B cell (primary cell): Measurements from ENCODE around the gene IL17RE. TPM values are rescaled to one million over a fixed set of nuclear protein-coding genes. Genes with fewer than 3 reads are reported as not detected.
"Not testable (repeated sequence)": the region's sequence is repeated elsewhere in the genome, so short reads cannot be mapped to it uniquely, and the experiment has no call there.

Source experiments
- ATAC-seq: fragments of 200-7000 bp; cut with Tn5 transposase; one replicate; pipeline ENCODE4 v1.10.0; 2021; ENCODE audit warnings: low read depth, mild to moderate bottlenecking, moderate number of reproducible peaks, moderate library complexity
- CTCF ChIA-PET: fragments of 350-600 bp; sonication (Branson Sonifier 250); formaldehyde crosslinking; loops from one replicate; lab custom pipeline; 2021; ENCODE audit warnings: antibody characterized with exemption, inconsistent platforms; lab: Charles Lee
- POLR2A ChIA-PET: fragments of 350-600 bp; sonication (Branson Sonifier 250); formaldehyde crosslinking; loops from one replicate; lab custom pipeline; 2021; ENCODE audit warnings: antibody characterized with exemption; lab: Charles Lee
- DNase-seq: peaks from one replicate; pipeline ENCODE4 v3.0.0; 2013
- H2AFZ ChIP-seq: 2 replicates; pipeline ENCODE4 v1.6.1; 2012; ENCODE audit warnings: mild to moderate bottlenecking, low read depth, low read length; ENCODE audit not compliant: insufficient read depth, poor library complexity, severe bottlenecking
- H3K27ac ChIP-seq, 2 donors: 1 replicate in 1 of 2; 2 replicates in 1 of 2; pipeline ENCODE4 v1.5.1; 2012 to 2013; ENCODE audit warnings: low read length in 2 of 2, mild to moderate bottlenecking in 2 of 2, moderate library complexity in 1 of 2
- H3K27me3 ChIP-seq, 4 experiments: fragments of 200-600 bp in 1 of 4; sonication (generic) in 1 of 4; replicated peaks in 1 of 4; 1 replicate in 2 of 4; 2 replicates in 2 of 4; pipeline versions ENCODE4 v1.6.1 to v1.7.0; 2013 to 2016; ENCODE audit warnings: low read length in 3 of 4, mild to moderate bottlenecking in 2 of 4, mixed read lengths in 1 of 4, moderate library complexity in 1 of 4; ENCODE audit not compliant: insufficient read depth in 4 of 4, control insufficient read depth in 3 of 4; ENCODE audit errors: control extremely low read depth in 1 of 4
- H3K36me3 ChIP-seq, 2 experiments: replicated peaks in 1 of 2; 1 replicate in 1 of 2; 2 replicates in 1 of 2; pipeline versions ENCODE4 v1.6.1 to v1.7.1; 2013; ENCODE audit warnings: low read length in 1 of 2; ENCODE audit not compliant: insufficient read depth in 2 of 2, control insufficient read depth in 1 of 2; ENCODE audit errors: control extremely low read depth in 1 of 2, extremely low read depth in 1 of 2
- H3K4me1 ChIP-seq, 2 donors: fragments of 200-600 bp in 1 of 2; sonication (generic) in 1 of 2; 1 replicate in 1 of 2; 2 replicates in 1 of 2; pipeline versions ENCODE4 v1.5.1 to v1.6.1; 2013 to 2017; ENCODE audit warnings: low read length in 2 of 2; ENCODE audit not compliant: control insufficient read depth in 2 of 2, insufficient read depth in 2 of 2
- H3K4me2 ChIP-seq: replicated peaks from 2 replicates; pipeline ENCODE3; 2012; ENCODE audit warnings: mild to moderate bottlenecking, low read depth, low read length; ENCODE audit not compliant: poor library complexity, severe bottlenecking
- H3K4me3 ChIP-seq, 5 experiments: fragments of 200-600 bp in 1 of 5; sonication (generic) in 1 of 5; 1 replicate in 3 of 5; 2 replicates in 2 of 5; pipeline versions ENCODE4 v1.5.1 to v1.7.0; 2011 to 2016; ENCODE audit warnings: low read length in 4 of 5, mild to moderate bottlenecking in 4 of 5, low read depth in 2 of 5, control low read depth in 1 of 5, moderate library complexity in 1 of 5; ENCODE audit not compliant: insufficient read depth in 1 of 5; ENCODE audit errors: control extremely low read depth in 1 of 5, extremely low read depth in 1 of 5
- H3K79me2 ChIP-seq: fragments of 200-600 bp; sonication (generic); one replicate; pipeline ENCODE4 v1.6.0; 2016; ENCODE audit warnings: low read length; ENCODE audit not compliant: control insufficient read depth, insufficient read depth
- H3K9ac ChIP-seq: fragments of 200-600 bp; sonication (generic); 2 replicates; pipeline ENCODE4 v1.6.1; 2017; ENCODE audit warnings: mild to moderate bottlenecking, low read length, moderate library complexity
- H3K9me3 ChIP-seq, 3 donors: one replicate each; pipeline versions ENCODE4 v1.6.1 to v1.7.1; 2013; ENCODE audit warnings: low read length in 2 of 3; ENCODE audit not compliant: control insufficient read depth in 2 of 3, insufficient read depth in 1 of 3; ENCODE audit errors: control extremely low read depth in 1 of 3
- H4K20me1 ChIP-seq: 2 replicates; pipeline ENCODE4 v1.6.0; 2012; ENCODE audit warnings: mild to moderate bottlenecking, low read length; ENCODE audit not compliant: insufficient read depth, control insufficient read depth, poor library complexity, severe bottlenecking
- H3K27ac Mint-ChIP-seq: one replicate; pipeline ENCODE4 v1.8.0; 2021; ENCODE audit warnings: mixed read lengths
- H3K27me3 Mint-ChIP-seq: one replicate; pipeline ENCODE4 v1.8.0; 2021; ENCODE audit warnings: mixed read lengths
- H3K4me1 Mint-ChIP-seq: one replicate; pipeline ENCODE4 v1.8.0; 2021; ENCODE audit warnings: mixed read lengths
- H3K4me3 Mint-ChIP-seq: one replicate; pipeline ENCODE4 v1.8.0; 2021; ENCODE audit warnings: mixed read lengths
- H3K9me3 Mint-ChIP-seq: one replicate; pipeline ENCODE4 v1.8.0; 2022; ENCODE audit warnings: mixed read lengths; ENCODE audit not compliant: insufficient read depth
- EZH2 ChIP-seq: IDR thresholded peaks from 2 replicates; pipeline ENCODE4 v1.6.1; 2012; ENCODE audit warnings: borderline replicate concordance, low read depth, mild to moderate bottlenecking, moderate library complexity, low read length; ENCODE audit not compliant: insufficient read depth, poor library complexity, severe bottlenecking
- WGBS: methylation state at CpG from one replicate; pipeline ENCODE4 v1.1.5; 2013; ENCODE audit warnings: missing lambda C conversion rate; ENCODE audit not compliant: insufficient coverage; 5-methylcytosine and 5-hydroxymethylcytosine counted together
- intact Hi-C: fragments of 100-400 bp; cut with micrococcal nuclease; formaldehyde crosslinking; loops from one replicate; pipeline ENCODE4 v1.10.0; 2022
- polyA plus RNA-seq: library from polyadenylated mRNA; depleted of rRNA; stranded (reverse); fragments of >200 nt; gene quantifications from 2 replicates; pipeline ENCODE4 v1.2.3, GENCODE V29; 2012
- total RNA-seq, 2 donors: library from RNA; stranded (reverse); fragments of 120-200 nt in 1 of 2; gene quantifications; 1 replicate in 1 of 2; 2 replicates in 1 of 2; pipeline versions ENCODE4 v1.2.3 to v1.2.4, GENCODE V29; 2013 to 2022
- TF ChIP-seq, protein P1 (sequence below): fragments of 200-600 bp; IDR thresholded peaks from one replicate; pipeline ENCODE4 v1.8.0; 2022; ENCODE audit warnings: antibody characterized with exemption, mild to moderate bottlenecking

The IL17RE gene
- total and polyA plus RNA-seq, 2 donors (not counting 1 experiment from before 2014, with no cell fraction given), result 0.37 TPM; not detected in 1

DNA sequence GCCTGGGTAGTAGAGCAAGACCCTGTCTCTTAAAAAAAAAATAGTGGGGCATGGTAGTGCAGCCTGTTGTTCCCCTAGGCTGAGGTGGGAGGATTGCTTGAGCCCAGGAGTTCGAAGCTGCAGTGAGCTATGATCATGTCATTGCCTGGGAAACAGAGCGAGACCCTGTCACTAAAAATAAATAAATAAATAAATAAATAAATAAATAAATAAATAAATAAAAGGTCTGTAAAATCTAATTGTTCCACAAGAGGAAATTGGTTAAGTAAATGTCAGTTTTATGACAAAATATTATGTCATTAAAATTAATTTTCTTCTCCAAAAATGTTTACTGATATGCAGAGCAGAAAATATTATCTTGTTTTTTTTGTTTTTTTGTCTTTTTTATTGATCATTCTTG is 36.3 kb downstream of the IL17RE start:
- TF ChIP-seq, protein P1, sequence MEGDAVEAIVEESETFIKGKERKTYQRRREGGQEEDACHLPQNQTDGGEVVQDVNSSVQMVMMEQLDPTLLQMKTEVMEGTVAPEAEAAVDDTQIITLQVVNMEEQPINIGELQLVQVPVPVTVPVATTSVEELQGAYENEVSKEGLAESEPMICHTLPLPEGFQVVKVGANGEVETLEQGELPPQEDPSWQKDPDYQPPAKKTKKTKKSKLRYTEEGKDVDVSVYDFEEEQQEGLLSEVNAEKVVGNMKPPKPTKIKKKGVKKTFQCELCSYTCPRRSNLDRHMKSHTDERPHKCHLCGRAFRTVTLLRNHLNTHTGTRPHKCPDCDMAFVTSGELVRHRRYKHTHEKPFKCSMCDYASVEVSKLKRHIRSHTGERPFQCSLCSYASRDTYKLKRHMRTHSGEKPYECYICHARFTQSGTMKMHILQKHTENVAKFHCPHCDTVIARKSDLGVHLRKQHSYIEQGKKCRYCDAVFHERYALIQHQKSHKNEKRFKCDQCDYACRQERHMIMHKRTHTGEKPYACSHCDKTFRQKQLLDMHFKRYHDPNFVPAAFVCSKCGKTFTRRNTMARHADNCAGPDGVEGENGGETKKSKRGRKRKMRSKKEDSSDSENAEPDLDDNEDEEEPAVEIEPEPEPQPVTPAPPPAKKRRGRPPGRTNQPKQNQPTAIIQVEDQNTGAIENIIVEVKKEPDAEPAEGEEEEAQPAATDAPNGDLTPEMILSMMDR, result no peak
- no peak for TF ChIP-seq EZH2
- H4K20me1 ChIP-seq, result no peaks in the 10 kb centered on the region
- no peak overlapping the region for H3K9ac ChIP-seq
- peaks cover 0 to 32% of the 10 kb centered on the region in 2 experiments for H3K36me3 ChIP-seq
- no peak for ATAC-seq
- Mint-ChIP-seq H3K4me1 (peaks cover 21% of the 10 kb centered on the region), H3K9me3 (no peaks in the 10 kb centered on the region), H3K4me3 (no peak overlapping the region), H3K27me3 (no peaks in the 10 kb centered on the region), H3K27ac (no peak overlapping the region)
- peaks cover 24% of the 10 kb centered on the region for H3K79me2 ChIP-seq
- CTCF ChIA-PET, result interaction anchor here (0.8 kb wide), 1 partner anchor 7 kb away, joined by 3 read pairs; no protein-coding TSS in a partner anchor
- intact Hi-C loops, result no loop called here
- H2AFZ ChIP-seq, result no peak overlapping the region
- DNase-seq, result no peak
- POLR2A ChIA-PET, result no interaction called here
- no peaks in the 10 kb centered on the region for H3K9me3 ChIP-seq
- no peak overlapping the region for H3K4me3 ChIP-seq
- H3K4me2 ChIP-seq, result no peak overlapping the region
- no CpG with 5 or more reads among the region's 2 CpGs for WGBS
- H3K4me1 ChIP-seq, result peaks cover 15 to 16% of the 10 kb centered on the region in 2 donors
- no peaks in the 10 kb centered on the region for H3K27me3 ChIP-seq
- H3K27ac ChIP-seq, result no peak overlapping the region

DNA sequence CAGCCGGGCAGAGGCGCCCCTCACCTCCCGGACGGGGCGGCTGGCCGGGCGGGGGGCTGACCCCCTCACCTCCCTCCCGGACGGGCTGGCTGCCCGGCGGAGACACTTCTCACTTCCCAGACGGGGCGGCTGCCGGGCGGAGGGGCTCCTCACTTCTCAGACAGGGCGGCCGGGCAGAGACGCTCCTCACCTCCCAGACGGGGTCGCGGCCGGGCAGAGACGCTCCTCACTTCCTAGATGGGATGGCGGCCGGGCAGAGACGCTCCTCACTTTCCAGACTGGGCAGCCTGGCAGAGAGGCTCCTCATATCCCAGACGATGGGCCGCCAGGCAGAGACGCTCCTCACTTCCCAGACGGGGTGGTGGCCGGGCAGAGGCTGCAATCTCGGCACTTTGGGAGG is 37.3 kb downstream of the IL17RE start:
- ATAC-seq, H3K27ac ChIP-seq, H3K4me3 ChIP-seq, H3K27me3 ChIP-seq, H2AFZ ChIP-seq, H3K9me3 Mint-ChIP-seq, DNase-seq, H3K27me3 Mint-ChIP-seq, CTCF ChIA-PET, POLR2A ChIA-PET, intact Hi-C loops, H3K4me1 ChIP-seq, H3K9me3 ChIP-seq, H3K4me2 ChIP-seq, H3K4me3 Mint-ChIP-seq, H4K20me1 ChIP-seq, H3K27ac Mint-ChIP-seq, H3K9ac ChIP-seq: not testable (repeated sequence)
- 100% methylated on average over 2 of the region's 32 CpGs for WGBS
- H3K4me1 Mint-ChIP-seq, result peaks cover 11% of the 10 kb centered on the region
- peaks cover 0 to 30% of the 10 kb centered on the region in 2 experiments for H3K36me3 ChIP-seq
- peaks cover 14% of the 10 kb centered on the region for H3K79me2 ChIP-seq
